ENCODE measurements around the gene C9. TPM values are rescaled to one million over a fixed set of nuclear protein-coding genes. Genes with fewer than 3 reads are reported as not detected.

Gene C9
- total and polyA plus RNA-seq, 3 donors from 2014 or later = 0.16 to 0.95 (median 0.74) TPM

DNA sequence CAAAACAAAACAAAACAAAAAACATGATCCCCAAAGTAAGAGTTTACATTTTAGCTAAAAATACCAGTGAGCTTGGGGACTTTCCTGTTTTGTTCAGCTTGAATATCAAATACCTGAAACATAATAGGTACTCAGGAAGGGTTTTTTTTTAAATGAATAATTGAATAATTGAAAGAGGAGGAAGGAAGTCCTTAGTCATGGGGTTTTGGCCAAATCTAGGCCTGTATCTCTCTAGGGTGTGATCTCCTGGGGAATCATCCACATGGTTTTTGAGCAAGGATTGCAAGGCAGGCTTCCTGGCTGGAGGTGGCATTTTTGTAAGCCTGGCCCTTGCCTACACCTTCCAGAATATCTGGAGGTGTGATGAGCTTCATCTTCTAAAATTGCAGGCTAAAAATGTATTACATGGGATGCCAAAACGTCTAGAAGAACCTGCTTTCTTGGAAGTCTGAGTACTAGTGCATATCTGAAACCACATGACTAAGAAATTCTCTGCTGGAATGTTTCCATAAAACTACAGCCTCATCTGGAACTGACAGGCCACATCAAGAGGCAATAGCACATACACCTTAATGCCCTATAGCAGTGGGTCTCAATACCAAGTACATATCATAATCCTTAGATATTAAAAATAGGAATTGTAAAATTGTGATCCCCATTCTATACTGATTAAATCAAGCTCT, 10.4 kb downstream of the C9 start:
- no peak overlapping the region for H3K4me3 ChIP-seq

DNA sequence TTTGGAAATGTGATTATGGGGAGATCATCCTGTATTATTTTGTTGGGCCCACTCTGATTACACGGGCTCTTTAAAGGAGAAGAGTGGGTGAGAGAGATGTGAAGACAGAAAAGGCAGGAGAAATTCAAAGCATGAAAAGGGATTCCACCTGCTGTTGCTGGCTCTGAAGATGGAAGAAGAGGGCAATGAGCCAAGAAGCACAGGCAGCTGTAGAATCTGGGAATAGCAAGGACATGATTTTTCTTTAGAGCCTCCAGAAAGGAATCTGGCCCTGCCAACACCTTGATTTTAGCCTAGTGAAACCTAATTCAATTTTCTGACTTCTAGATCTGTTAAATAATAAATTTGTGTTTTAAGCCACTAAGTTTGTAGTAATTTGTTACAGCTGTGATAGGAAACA, 11.3 kb downstream of the C9 start:
- Histone ChIP-seq H3K27me3 (no peaks in the 10 kb centered on the region), H3K9me3 (no peaks in the 10 kb centered on the region), H3K36me3 (ENCODE audit: low read depth, missing control alignments) (no peaks in the 10 kb centered on the region), H3K27ac (no peak overlapping the region), H3K4me3 (no peak overlapping the region), H3K4me1 (no peaks in the 10 kb centered on the region)
- TF ChIP-seq POLR2A (IDR thresholded peaks at IDR 0.05) = no peak
- no peak for TF ChIP-seq CTCF (IDR thresholded peaks at IDR 0.05)
- intact Hi-C loops (cut with DNase I; ENCODE audit: low total_unique reads) = no loop called here
- WGBS, 2 donors = 69 to 71% methylated on average over 1 of the region's 1 CpG
- no peak for DNase-seq

More for the DNA sequence above, 10.4 kb downstream of the C9 start:
- no peaks in the 10 kb centered on the region for H3K9me3 ChIP-seq
- intact Hi-C loops (cut with DNase I; ENCODE audit: low total_unique reads) = no loop called here
- no peaks in the 10 kb centered on the region for H3K36me3 ChIP-seq (ENCODE audit: low read depth, missing control alignments)
- no peak overlapping the region for H3K27ac ChIP-seq
- H3K4me1 ChIP-seq = no peaks in the 10 kb centered on the region
- H3K27me3 ChIP-seq = no peaks in the 10 kb centered on the region
- 62 to 71% methylated on average over 1 of the region's 1 CpG for WGBS, 2 donors
- TF ChIP-seq CTCF (IDR thresholded peaks at IDR 0.05) (no peak), POLR2A (IDR thresholded peaks at IDR 0.05) (no peak)
- no peak for DNase-seq

- Histone ChIP-seq H3K27me3 (no peaks in the 10 kb centered on the region), H3K4me1 (no peaks in the 10 kb centered on the region), H3K27ac (no peak overlapping the region), H3K36me3 (ENCODE audit: low read depth, missing control alignments) (no peaks in the 10 kb centered on the region), H3K4me3 (no peak overlapping the region), H3K9me3 (no peaks in the 10 kb centered on the region)
- intact Hi-C loops (cut with DNase I; ENCODE audit: low total_unique reads) = no loop called here
- no peak for TF ChIP-seq POLR2A (IDR thresholded peaks at IDR 0.05)
- DNase-seq = no peak
- 83% methylated on average over 2 of the region's 2 CpGs for WGBS, 2 donors
These were observed 12.1 kb downstream of the C9 start for GRCh38 chr5:39352170-39352569.

DNA sequence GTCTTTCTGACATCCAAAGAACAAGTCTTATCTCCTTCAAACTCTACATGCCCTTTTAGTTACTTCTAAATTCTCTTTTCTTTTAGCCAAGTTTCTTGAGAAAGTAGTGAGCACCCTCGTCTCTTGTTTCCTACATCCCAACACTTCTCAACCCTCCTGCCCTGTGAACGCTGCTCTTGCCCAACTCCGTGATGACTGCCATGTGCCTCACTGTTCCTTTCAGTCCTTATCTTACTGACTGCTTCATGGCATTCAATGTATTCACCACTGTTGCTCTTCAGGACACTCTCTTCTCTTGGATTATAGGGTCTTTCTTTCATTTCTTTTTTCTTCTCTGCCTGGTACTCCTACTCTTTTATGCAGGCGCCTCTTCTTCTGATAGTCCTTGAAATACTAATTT, 14.8 kb downstream of the C9 start:
- intact Hi-C loops (cut with DNase I; ENCODE audit: low total_unique reads) = no loop called here
- Histone ChIP-seq H3K36me3 (ENCODE audit: low read depth, missing control alignments) (no peaks in the 10 kb centered on the region), H3K4me3 (no peak overlapping the region), H3K27ac (no peak overlapping the region), H3K4me1 (no peaks in the 10 kb centered on the region), H3K27me3 (no peaks in the 10 kb centered on the region), H3K9me3 (no peaks in the 10 kb centered on the region)
- 80% methylated on average over 4 of the region's 4 CpGs for WGBS, 2 donors
- TF ChIP-seq CTCF (IDR thresholded peaks at IDR 0.05) (no peak), POLR2A (IDR thresholded peaks at IDR 0.05) (no peak)
- no peak for DNase-seq

DNA sequence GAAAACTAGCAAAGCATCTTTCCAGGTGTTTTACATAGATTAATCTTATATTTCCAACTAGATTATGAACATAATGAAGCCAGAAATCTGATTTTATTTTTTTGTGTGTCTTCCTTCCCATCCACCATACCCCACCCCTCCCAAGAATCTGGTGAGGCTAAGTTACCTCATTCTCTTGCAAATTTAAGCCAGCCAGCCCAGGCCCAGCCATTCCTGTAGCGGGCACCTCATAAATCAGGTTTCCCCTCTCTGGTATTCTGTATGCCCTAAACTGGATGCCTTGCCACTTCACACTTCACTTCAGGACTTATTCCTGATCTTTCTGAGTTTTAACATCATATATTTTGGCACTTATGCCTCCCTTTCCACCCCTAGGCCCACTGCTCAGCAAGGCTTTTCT, 21.8 kb downstream of the C9 start:
- WGBS, 2 donors = 91 to 96% methylated on average over 1 of the region's 1 CpG
- H3K4me1 ChIP-seq = no peaks in the 10 kb centered on the region
- no peaks in the 10 kb centered on the region for H3K27me3 ChIP-seq
- no peak overlapping the region for H3K4me3 ChIP-seq
- H3K27ac ChIP-seq = no peak overlapping the region
- no peaks in the 10 kb centered on the region for H3K36me3 ChIP-seq (ENCODE audit: low read depth, missing control alignments)
- intact Hi-C loops (cut with DNase I; ENCODE audit: low total_unique reads) = no loop called here
- no peak for DNase-seq
- no peak for TF ChIP-seq CTCF (IDR thresholded peaks at IDR 0.05)
- no peak for TF ChIP-seq POLR2A (IDR thresholded peaks at IDR 0.05)
- no peaks in the 10 kb centered on the region for H3K9me3 ChIP-seq

All from testis (tissue), 3 donors.